T-helper 2 cell treated with Interferon-gamma antibody and Interleukin-4, amounts not matched to agents 100 ng/mL and 5 ng/mL, for 36 hours (primary cell): ENCODE measurements around the gene DNHD1. TPM values are rescaled to one million over a fixed set of nuclear protein-coding genes. Genes with fewer than 3 reads are reported as not detected.

Experiments used
- intact Hi-C: fragments of 100-400 bp; cut with micrococcal nuclease; formaldehyde crosslinking; loops from one replicate; pipeline ENCODE4 v1.15.1; 2023
- total RNA-seq: library from RNA; stranded (reverse); gene quantifications from 2 replicates; pipeline ENCODE4 v1.2.3, GENCODE V29; 2022

Gene DNHD1
- total RNA-seq, 1 donor from 2014 or later, result 20.1 TPM

DNA sequence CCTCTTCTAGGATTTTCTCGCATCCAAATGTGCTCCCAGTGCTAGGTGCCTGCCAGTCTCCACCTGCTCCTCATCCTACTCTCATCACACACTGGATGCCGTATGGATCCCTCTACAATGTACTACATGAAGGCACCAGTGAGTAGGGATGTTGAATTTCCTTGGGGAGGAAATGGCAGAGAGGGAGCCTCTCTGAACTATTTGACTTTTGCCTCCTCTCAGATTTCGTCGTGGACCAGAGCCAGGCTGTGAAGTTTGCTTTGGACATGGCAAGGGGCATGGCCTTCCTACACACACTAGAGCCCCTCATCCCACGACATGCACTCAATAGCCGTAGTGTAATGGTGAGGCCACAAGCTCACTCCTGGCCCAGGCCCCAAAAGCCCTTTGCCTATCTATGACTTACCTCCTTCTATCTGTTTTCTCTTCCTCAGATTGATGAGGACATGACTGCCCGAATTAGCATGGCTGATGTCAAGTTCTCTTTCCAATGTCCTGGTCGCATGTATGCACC is 112.5 kb downstream of the DNHD1 start:
- intact Hi-C loops, result loop anchor here (5.0 kb wide), 1 partner anchor 318 kb away; the partner anchor contains the start of gene ZNF215

DNA sequence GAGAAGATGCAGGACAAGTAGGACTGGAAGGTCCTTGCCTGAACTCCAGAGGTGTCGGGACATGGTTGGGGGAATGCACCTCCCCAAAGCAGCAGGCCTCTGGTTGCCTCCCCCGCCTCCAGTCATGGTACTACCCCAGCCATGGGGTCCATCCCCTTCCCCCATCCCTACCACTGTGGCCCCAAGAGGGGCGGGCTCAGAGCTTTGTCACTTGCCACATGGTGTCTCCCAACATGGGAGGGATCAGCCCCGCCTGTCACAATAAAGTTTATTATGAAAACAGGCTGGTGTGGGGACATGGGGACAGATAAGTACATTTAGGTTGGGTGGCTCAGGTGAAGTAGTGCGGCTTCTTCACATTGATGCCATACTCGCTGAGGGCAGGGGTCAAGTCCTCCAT is 113.5 kb downstream of the DNHD1 start:
- intact Hi-C loops, result loop anchor here (5.0 kb wide), 1 partner anchor 317 kb away; the partner anchor contains the start of gene ZNF215

DNA sequence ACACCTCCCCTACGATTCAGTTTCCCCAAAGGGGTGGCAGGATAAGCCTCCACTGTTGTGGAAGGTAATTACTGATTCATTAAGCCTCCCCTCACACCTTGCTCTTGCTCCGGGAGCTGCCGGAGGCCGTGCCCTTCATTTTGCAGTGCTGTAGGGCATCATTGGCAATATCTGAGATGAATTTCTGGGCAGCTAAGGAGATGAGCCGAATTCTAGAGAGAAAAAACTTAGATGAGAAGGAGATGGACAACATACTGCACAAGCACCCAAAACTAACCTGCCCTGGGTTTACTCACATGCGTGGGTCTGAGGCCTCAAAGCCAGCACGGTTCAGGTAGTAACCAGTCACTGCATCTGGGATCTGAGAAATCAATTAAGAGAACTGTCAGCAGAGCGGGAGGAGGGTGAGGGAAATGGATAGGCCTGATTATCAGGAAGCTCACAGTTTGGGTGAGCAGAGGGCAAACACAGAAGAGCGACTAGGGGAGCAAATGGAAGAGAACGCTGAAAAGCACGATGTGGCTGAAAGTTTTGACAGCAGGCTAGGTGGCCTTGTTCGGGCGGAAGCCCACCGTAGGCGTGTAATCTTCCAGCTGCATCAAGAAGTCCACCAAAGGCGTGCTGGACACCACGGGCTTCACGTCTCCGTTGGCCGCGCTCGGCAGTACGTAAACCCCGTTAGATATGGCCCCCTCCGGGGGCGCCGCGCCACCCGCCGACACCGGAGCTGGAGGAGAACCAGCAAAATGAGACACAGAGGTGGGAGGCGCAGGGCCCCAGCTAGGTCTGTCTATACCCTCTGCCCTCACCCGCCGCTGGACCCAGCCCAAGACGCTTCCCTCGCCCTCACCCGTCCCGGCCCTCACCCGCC is 114.2 kb downstream of the DNHD1 start:
- intact Hi-C loops, result loop anchor here (5.0 kb wide), 1 partner anchor 316 kb away; the partner anchor contains the start of gene ZNF215

DNA sequence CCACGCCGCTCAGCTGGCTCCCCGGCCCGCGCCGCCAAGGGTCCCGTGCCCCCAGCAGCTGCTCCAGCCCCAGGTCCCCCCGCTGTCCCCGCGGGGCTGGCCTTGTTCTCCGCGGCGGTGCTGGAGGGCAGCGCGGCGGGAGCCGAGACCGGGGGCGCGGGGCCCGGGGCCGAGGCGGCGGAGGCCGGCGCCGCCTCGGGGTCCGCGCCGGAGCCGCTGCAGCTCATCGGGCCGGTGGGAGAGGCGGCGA is 114.8 kb downstream of the DNHD1 start:
- intact Hi-C loops, result loop anchor here (1.0 to 5.0 kb wide), 5 partner anchors 9 to 378 kb away; partner anchors contain the start of genes FHIP1B, ILK, MRPL17 and RRP8

DNA sequence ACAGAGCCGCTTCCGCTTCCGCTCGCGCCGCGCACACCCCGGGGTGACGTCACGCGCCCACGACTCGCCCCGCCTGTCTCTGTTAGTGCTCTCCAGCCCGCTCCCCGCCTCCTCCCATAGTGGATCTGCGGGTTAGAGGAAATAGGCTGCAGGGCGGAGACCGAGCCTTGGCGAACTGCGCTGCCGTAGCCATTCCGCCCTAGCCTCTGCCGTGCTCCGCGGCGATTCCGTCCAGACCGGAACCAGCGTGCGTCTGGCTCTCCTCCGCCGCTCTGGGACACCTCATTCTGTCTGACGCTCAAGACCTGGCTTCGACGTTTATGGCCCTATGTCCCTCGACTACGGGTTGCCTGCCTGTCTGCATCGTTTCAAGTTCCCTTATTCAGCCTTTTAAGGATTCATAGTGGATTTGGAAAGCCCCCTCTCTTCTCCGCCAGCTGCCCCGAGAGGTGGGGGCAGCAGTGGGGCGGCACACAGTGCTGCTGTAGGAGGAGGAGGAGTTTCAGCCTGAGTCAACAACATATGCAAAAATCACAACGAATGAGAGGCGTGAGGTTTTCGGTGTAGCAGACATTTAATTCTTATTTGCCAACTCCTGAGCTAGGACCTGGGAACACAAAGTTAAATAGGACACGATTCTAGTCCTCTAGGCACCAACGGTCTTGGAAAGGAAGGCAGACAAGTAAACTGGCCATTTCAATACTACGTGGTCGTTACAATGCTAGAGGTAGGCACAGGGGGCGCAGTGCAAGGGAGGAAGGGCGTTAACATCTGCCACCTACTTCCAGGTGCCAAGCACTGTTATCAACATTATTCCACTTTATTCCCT is 115.3 kb downstream of the DNHD1 start, which contains the start of gene TAF10:
Gene TAF10, minus strand, starts transcription at position 4 of the 829 bp plus-strand sequence. CDS start 27 bp downstream, outside the sequence.
- intact Hi-C loops, result loop anchor here (1.0 to 5.0 kb wide), 5 partner anchors 9 to 378 kb away; partner anchors contain the start of genes FHIP1B, ILK, MRPL17 and RRP8

DNA sequence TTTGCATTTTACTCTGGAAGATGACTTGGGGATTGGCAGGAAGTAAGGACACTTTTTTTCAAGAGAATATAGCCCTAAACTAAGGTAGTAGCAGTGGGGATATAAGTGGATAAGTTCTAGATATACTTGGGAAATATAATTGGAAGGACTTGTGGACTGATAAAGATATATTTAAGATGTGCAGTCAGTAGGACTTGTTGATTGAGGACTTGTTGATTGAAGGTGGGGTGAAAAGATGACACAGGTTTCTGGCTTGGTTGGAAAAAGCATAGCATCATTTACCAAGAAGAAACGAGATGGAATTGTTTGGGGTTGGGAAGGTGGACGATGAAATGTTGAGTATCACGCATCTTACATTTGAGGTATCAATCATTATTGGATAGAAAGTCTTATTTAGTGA is 116.4 kb downstream of the DNHD1 start:
- intact Hi-C loops, result loop anchor here (5.0 kb wide), 1 partner anchor 314 kb away; the partner anchor contains the start of gene ZNF215

DNA sequence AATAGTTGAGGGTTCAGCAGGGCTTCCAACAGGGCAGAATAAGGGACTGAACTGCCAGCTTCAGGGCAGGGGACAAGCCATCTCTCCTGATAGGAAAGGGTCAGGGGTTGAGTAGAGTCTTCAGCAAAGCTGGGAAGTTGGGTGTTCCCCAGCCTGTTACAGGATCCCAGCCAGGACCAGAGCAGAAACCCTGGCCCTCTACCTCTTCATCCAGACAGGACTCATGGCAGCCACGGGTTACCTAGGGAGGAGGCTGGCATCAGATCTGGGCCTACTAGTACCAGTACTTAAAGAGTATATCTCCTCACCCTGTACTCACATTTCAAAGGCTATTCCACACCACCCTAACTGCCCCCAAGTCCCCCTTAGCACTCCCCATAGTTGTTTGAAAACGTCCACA is 117.4 kb downstream of the DNHD1 start:
- intact Hi-C loops, result loop anchor here (5.0 kb wide), 1 partner anchor 313 kb away; the partner anchor contains the start of gene ZNF215

DNA sequence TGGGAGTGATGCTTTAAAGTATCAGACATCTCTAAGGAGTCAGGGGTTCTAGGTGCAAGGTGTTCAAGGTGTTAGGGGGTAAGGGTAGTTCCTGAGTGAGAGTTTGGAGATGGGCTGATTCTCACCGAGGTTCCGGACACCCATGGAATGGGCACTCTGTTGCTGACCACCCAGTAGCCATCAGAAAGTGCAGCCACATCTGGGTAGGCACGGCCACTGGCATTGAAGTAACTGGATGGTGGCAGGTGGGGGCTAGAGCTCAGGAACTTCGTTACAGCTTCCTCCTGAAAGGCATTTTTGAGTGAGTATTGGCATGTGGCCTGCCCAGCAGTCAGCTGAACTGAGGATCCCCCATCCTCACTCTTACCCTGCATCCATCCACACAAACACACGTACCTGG is 118.0 kb downstream of the DNHD1 start:
- intact Hi-C loops, result no loop called here

DNA sequence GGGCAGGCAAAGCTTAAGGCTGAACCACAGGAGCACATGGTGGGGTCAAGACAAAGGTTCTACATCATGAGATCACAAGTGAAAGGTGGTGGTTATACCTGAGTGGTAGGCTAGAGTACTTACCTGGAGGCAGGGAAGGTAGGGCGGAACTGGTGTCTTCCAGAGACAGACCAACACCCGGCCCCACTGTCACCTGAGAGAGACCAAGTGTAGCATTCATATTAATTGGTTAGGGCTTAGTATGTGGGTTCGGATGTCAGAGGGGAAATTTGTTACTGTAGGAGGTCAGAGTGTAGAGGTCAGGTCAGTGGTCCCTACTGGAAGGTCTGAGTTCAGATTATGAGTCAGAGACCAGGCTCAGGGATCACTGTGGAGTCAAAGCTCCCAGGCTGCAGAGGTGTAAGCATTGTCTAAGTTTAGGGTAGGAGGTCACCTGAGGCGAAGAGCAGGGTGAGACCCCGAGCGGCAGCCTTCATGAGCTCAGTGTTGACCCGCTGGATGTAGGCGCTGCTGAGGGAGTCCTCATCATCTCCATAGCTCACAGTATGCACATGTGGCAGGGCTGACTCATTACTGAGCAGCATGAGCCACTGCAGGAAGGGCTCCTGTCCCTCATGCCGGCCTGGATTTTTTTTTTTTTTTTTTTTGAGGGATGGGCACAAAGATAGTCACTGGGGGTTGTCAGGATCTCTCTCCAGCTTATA is 119.0 kb downstream of the DNHD1 start:
- intact Hi-C loops, result no loop called here

DNA sequence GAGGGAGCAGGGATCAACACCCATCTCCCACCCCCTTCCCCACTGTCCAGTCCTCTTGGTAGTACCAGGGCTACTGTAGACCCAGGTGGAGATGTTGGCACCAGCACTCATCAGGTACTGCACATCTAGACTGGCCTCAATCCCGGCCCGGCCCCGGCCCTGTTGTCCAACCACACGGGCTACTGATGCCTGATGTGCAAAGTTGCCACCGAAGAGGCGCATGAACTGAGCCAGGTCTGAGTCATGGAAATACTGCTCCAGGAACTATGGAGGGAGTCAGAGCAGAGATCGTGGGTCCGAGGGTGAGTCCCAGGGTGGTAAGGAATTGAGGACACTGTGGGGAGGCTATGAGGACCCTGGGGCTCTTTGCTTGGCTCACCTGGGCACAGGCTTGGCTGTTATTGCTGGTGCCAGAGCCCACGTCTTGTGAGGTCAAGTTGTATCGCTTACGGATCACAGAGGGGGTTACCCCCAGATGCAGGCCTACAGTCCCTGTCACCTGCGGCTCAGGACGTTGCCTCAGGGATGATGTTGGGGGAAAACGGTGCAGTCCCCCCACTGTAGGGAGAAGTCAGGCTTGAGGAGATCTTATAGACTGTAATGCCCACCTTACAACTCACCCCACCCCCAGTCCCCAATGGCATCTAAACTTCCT is 119.6 kb downstream of the DNHD1 start:
- intact Hi-C loops, result no loop called here

DNA sequence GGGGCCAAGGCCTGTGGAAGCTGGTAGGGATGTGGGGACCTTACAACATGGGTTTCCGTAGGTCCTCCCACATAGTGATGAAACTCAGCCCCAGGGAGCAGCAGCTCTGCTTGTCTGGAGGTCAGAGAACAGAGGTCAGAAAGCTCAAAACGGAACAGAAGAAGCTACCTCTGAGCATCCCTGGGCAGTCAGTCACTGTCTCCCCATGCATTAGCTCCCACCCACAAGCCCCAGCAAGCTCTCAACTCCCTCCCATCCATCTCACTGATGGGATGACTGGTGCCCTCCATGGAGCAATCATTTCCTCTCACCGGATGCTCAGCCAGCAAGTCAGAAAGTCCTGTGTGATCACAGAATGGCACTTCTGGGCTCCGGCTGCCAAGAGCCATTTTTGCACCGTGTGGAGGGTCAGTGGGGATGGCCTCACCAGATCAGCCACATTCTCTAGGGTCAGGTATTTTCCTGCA is 120.3 kb downstream of the DNHD1 start:
- intact Hi-C loops, result no loop called here

DNA sequence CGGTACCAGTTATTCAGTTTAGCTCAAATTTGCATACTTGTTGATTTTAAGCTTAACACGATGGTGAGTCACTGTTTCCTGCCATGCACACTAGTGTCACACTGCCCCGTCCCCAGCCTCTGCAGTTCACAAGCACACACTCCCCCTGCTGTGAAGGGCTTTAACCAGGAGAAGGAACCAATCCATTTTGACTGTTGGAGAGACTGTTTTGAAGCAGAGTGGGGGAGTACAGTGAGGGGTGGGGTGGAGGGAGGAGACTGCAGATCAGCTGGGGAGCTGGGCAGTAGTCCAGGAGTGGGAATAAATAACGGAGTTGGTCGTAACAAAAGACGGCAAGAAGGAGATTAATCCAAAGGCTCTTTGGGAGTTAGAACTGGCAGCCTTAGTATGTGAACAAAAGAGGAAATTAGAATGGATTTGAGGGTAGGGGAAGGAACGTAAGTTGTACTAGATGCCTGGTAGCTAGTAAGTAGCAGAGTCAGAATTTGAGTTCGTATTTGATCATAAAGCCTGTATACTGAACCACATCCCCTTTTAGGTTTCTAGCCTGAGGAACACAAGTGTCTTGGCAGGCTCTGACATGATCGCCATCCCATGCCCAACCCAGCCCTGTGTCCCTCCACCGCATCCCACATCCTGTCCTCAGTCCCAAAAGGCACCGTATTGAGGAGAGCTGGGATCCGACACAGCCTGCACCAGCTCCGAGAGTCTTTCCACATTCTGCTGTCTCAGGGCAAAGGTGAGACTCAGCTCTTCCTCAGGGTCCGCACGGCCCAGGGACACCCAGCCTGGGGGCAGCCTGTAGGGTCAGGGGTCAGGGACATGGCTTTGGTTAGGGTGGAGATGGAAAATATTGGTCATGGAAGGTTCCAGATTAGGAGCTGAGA is 121.3 kb downstream of the DNHD1 start:
- intact Hi-C loops, result loop anchor here (1.0 to 2.0 kb wide), 3 partner anchors 14 to 65 kb away; partner anchors contain the start of gene MRPL17

DNA sequence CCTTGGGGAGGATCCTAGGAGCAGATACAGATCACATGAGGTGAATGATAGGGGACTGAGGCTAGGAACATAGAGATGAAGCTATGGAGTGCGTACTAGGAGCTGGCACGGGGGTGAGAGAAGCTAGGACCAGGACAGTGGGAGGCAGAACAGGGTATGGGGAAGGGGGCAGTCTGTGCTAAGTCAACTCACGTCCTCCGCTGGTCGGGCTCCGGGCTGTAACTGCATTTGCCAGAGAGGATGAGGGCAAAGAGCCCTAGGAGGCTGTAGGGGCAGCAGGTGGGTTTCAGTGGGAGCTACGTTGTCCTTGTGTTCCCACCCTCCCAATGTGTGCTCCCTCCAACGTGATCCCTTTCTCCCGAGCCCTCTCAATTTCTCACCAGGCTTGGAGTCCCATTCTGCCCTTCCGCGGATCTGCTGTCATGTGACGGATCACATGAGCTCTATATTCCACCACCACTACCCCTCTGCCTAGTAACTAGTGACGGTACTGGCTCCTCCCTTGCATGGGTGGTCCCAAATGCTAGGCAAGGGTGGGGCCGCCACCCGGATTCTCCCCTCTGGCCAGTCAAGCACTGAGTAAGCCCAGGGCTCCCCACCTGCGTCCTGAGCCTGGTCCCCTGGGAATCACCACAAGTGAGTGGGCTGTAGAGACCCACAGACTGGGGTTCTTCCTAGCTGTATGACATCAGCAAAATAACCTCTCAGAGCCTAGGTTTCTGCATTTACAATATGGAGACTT is 122.1 kb downstream of the DNHD1 start, which contains the start of gene TPP1:
Gene TPP1, minus strand, starts transcription at position 419 of the 742 bp plus-strand sequence. Its CDS starts 22 bp downstream, at position 397.
- intact Hi-C loops, result loop anchor here (1.0 to 2.0 kb wide), 3 partner anchors 15 to 64 kb away; partner anchors contain the start of gene MRPL17

DNA sequence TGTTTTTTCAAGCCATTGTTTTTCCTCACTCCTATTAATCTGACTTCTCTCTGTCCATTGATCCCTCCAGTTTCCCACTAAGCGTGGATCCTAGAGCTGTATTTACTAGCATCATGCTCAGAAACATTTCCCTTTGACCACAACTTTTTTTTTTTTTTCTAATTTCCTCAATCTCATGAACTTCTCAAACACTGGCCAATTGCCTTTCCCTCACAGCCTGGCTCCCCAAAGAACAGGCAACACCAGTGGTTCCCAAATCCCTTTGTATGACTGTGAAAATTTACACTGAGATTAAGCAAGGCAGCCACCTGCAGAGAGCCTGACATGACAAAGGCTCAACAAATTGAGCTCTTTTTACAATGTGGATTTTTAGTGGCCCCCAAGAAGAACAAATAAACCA is 123.6 kb downstream of the DNHD1 start:
- intact Hi-C loops, result no loop called here
